ENCODE results near the gene RPP25L. TPM values are rescaled to one million over a fixed set of nuclear protein-coding genes. Genes with fewer than 3 reads are reported as not detected.

RPP25L gene
- total and polyA plus RNA-seq, 2 experiments from 2014 or later = 16.4 to 25.1 TPM

DNA sequence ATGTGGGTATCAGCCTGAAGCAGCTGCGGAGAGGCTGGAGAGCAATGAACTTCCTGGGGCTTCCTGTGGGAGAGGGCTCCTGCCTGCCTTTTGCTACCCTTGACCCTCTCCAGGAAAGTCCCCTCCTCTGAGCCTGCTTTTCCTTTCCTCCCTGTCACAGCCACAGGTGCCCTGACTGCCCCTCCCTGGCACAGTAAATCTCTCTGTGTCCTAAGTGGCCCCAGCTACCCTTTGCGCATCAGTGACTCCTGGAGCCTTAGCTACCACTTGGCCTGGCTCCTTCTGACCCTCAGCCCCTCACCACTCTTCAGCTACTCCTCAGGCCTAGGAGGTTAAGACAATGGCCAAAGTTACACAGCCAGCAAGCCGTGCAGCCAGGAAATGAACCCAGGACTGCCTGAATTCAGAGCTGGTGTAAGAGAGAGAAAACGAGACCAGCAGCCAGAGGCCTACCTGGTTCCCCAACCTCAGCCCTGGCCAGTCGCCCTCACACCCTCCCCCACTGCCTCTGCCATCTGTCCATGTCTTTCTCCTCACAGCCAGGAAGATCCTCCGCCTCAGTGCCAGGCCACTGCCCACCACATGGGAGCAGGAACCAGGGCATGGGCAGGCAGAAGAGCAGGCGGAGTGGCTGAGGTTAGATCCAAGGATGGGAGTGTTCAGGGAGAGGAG is 41.0 kb downstream of the RPP25L start:
- H3K36me3 Mint-ChIP-seq (ENCODE audit: low read depth) = no peaks in the 10 kb centered on the region; the same call in 2 of the 3 replicates
- H3K4me1 Mint-ChIP-seq = peaks cover 45% of the 10 kb centered on the region
- H3K27ac Mint-ChIP-seq = no peak overlapping the region

More for the DNA sequence above, 41.0 kb downstream of the RPP25L start:
- H3K4me1 ChIP-seq (ENCODE audit: insufficient read depth) = peaks cover 19% of the 10 kb centered on the region
- H3F3A ChIP-seq (replicated peaks; ENCODE audit: low read depth) = no peaks in the 10 kb centered on the region
- DNase-seq (ENCODE audit: low spot score) = no peak
- no peak for ATAC-seq
- H3K4me3 Mint-ChIP-seq = no peak overlapping the region
- no peaks in the 10 kb centered on the region for H4K20me1 ChIP-seq (replicated peaks; ENCODE audit: insufficient read depth)
- H3K79me2 ChIP-seq (replicated peaks; ENCODE audit: insufficient read depth) = no peaks in the 10 kb centered on the region
- H3K27ac ChIP-seq (ENCODE audit: low read depth) = no peak overlapping the region
- TF ChIP-seq, protein P1, sequence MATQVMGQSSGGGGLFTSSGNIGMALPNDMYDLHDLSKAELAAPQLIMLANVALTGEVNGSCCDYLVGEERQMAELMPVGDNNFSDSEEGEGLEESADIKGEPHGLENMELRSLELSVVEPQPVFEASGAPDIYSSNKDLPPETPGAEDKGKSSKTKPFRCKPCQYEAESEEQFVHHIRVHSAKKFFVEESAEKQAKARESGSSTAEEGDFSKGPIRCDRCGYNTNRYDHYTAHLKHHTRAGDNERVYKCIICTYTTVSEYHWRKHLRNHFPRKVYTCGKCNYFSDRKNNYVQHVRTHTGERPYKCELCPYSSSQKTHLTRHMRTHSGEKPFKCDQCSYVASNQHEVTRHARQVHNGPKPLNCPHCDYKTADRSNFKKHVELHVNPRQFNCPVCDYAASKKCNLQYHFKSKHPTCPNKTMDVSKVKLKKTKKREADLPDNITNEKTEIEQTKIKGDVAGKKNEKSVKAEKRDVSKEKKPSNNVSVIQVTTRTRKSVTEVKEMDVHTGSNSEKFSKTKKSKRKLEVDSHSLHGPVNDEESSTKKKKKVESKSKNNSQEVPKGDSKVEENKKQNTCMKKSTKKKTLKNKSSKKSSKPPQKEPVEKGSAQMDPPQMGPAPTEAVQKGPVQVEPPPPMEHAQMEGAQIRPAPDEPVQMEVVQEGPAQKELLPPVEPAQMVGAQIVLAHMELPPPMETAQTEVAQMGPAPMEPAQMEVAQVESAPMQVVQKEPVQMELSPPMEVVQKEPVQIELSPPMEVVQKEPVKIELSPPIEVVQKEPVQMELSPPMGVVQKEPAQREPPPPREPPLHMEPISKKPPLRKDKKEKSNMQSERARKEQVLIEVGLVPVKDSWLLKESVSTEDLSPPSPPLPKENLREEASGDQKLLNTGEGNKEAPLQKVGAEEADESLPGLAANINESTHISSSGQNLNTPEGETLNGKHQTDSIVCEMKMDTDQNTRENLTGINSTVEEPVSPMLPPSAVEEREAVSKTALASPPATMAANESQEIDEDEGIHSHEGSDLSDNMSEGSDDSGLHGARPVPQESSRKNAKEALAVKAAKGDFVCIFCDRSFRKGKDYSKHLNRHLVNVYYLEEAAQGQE (IDR thresholded peaks at IDR 0.05; ENCODE audit: unreplicated experiment) = no peak
- no peak for TF ChIP-seq ZNF462 (CRISPR knock-in tag; IDR thresholded peaks at IDR 0.05)
- H3K4me2 ChIP-seq = no peak overlapping the region
- H3K27me3 ChIP-seq (ENCODE audit: insufficient read depth) = peaks cover 6% of the 10 kb centered on the region
- peaks cover 25% of the 10 kb centered on the region for H3K27me3 Mint-ChIP-seq (ENCODE audit: insufficient read depth, low read depth, poor library complexity)
- no peaks in the 10 kb centered on the region for H3K36me3 ChIP-seq (ENCODE audit: insufficient read depth)
- H3K4me3 ChIP-seq = no peak overlapping the region
- H2AFZ ChIP-seq = no peak overlapping the region; the same call in 1 of the 2 replicates
- no peaks in the 10 kb centered on the region for H3K9me2 ChIP-seq (ENCODE audit: insufficient read depth)
- H3K9me3 Mint-ChIP-seq = no peaks in the 10 kb centered on the region; the same call in 2 of the 3 replicates
